ENCODE results near the gene BOD1L1. TPM values are rescaled to one million over a fixed set of nuclear protein-coding genes. Genes with fewer than 3 reads are reported as not detected.

Gene BOD1L1
- total and polyA plus RNA-seq, 2 of the 8 experiments (the other 6 are each of a cell fraction or from before 2014, with no cell fraction given): 6.8 to 39.3 TPM

- TF ChIP-seq CEBPB (IDR thresholded peaks at IDR 0.05; ENCODE audit: low read depth, low read length) (peak; percentile 91), TAF7 (optimal IDR thresholded peaks at IDR 0.05; ENCODE audit: borderline replicate concordance, low read depth, low read length) (no peak), KDM1A (IDR thresholded peaks at IDR 0.05; ENCODE audit: borderline replicate concordance, low read length) (no peak), SP2 (IDR thresholded peaks at IDR 0.05; ENCODE audit: low read length) (no peak)
These were observed 93.0 kb downstream of the BOD1L1 start (continued) for GRCh38 chr4:13534344-13535063.

Data from H1 (cell line).